Body of pancreas (tissue), 4 donors: ENCODE results near the gene USP40. TPM values are rescaled to one million over a fixed set of nuclear protein-coding genes. Genes with fewer than 3 reads are reported as not detected.

Experiments used
- ATAC-seq: fragments of 150-250 bp; one replicate; pipeline ENCODE4 v1.9.1; 2016
- DNase-seq, 4 donors: peaks; one replicate each; pipeline ENCODE4 v3.0.0-alpha.2; 2019
- H3K27ac ChIP-seq, 4 donors: fragments of 200-600 bp; sonication (generic); 1 replicate in 3 of 4; 2 replicates in 1 of 4; pipeline versions ENCODE4 v1.5.1 to v1.6.1; 2016 to 2019; ENCODE audit warnings: mild to moderate bottlenecking in 1 of 4, mixed read lengths in 1 of 4, moderate library complexity in 1 of 4
- H3K27me3 ChIP-seq, 2 donors: fragments of 200-600 bp; sonication (generic); one replicate each; pipeline ENCODE4 v1.6.0; 2016; ENCODE audit warnings: mild to moderate bottlenecking in 1 of 2
- H3K36me3 ChIP-seq, 2 donors: fragments of 200-600 bp; sonication (generic); replicated peaks in 1 of 2; 2 replicates each; pipeline ENCODE4 v1.5.1; 2016; ENCODE audit warnings: low read depth in 2 of 2; ENCODE audit not compliant: insufficient read depth in 1 of 2
- H3K4me1 ChIP-seq: fragments of 200-600 bp; sonication (generic); one replicate; pipeline ENCODE4 v1.6.0; 2016
- H3K4me3 ChIP-seq, 2 donors: fragments of 200-600 bp; sonication (generic); 1 replicate in 1 of 2; 2 replicates in 1 of 2; pipeline ENCODE4 v1.5.1; 2016 to 2019
- H3K9me3 ChIP-seq, 3 donors: fragments of 200-600 bp; sonication (generic); 1 replicate in 2 of 3; 2 replicates in 1 of 3; pipeline ENCODE4 v1.5.1; 2016
- CTCF ChIP-seq, 7 experiments: fragments of 450-650 bp in 4 of 7; fragments of 200-600 bp in 3 of 7; sonication (generic) in 3 of 7; IDR thresholded peaks; one replicate each; pipeline ENCODE4 v1.5.1; 2016 to 2019; ENCODE audit warnings: antibody characterized with exemption in 7 of 7
- POLR2A ChIP-seq, 3 donors: fragments of 450-650 bp; IDR thresholded peaks; one replicate each; pipeline ENCODE4 v1.6.1; 2016; ENCODE audit warnings: antibody characterized with exemption in 3 of 3, mild to moderate bottlenecking in 2 of 3
- WGBS, 2 donors: methylation state at CpG; one replicate each; pipeline ENCODE4 v1.1.5; 2017; 5-methylcytosine and 5-hydroxymethylcytosine counted together
- intact Hi-C: fragments of 100-400 bp; cut with DNase I; formaldehyde crosslinking; loops from one replicate; pipeline ENCODE4 v1.15.1; 2023
- total RNA-seq, 2 donors: library from RNA; depleted of rRNA; stranded (reverse); fragments of >200 nt; gene quantifications; one replicate each; pipeline ENCODE4 v1.1.0, GENCODE V29; 2016

USP40 gene
- total RNA-seq, 2 donors from 2014 or later = 34.9 to 38.9 TPM

DNA sequence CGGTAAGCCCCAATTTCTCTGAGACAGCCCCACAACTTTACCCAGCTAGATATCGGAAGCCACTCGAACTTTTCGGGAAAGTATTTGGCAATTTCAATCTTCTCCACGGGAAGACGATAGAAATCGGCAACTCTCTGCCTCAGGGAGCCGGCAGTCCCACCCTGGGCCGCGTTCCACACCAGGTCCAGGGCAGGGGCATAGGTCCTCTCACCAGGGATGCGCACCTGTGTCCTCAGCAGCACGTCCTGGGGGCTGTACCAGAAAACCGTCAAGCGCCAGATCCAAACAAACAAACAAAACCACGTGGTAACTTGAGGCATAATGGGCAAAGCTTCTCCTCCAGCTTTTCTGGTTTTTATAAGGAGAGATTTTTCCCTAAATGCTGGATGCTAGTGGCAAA lies 80.9 kb downstream of the USP40 start:
- 90 to 95% methylated on average over 15 of the region's 15 CpGs for WGBS, 2 donors
- ATAC-seq = no peak
- Histone ChIP-seq H3K9me3 (no peaks in the 10 kb centered on the region), H3K27me3 (no peaks in the 10 kb centered on the region), H3K27ac (no peak overlapping the region), H3K36me3 (peaks cover 0 to 11% of the 10 kb centered on the region in 2 donors), H3K4me1 (peaks cover 14% of the 10 kb centered on the region), H3K4me3 (no peak overlapping the region)
- intact Hi-C loops = no loop called here
- TF ChIP-seq POLR2A (IDR thresholded peaks at IDR 0.05) = no peak
- TF ChIP-seq CTCF (IDR thresholded peaks at IDR 0.05) = no peak
- no peak for DNase-seq

GRCh38 chr2:233482616-233483015 lies 84.0 kb downstream of the USP40 start:
- DNase-seq = no peak
- Histone ChIP-seq H3K36me3 (peaks cover 0 to 8% of the 10 kb centered on the region in 2 donors), H3K27me3 (no peaks in the 10 kb centered on the region), H3K4me1 (peaks cover 11% of the 10 kb centered on the region), H3K9me3 (no peaks in the 10 kb centered on the region), H3K4me3 (no peak overlapping the region), H3K27ac (no peak overlapping the region)
- WGBS, 2 donors = 90 to 96% methylated on average over 5 of the region's 5 CpGs
- no peak for TF ChIP-seq POLR2A (IDR thresholded peaks at IDR 0.05)
- intact Hi-C loops = no loop called here
- ATAC-seq = no peak

- no peak for ATAC-seq
- Histone ChIP-seq H3K4me3 (no peak overlapping the region), H3K4me1 (peaks cover 6% of the 10 kb centered on the region), H3K27ac (no peak overlapping the region), H3K9me3 (no peaks in the 10 kb centered on the region), H3K27me3 (no peaks in the 10 kb centered on the region), H3K36me3 (peaks cover 0 to 14% of the 10 kb centered on the region in 2 donors)
- intact Hi-C loops = no loop called here
- TF ChIP-seq POLR2A (IDR thresholded peaks at IDR 0.05) (no peak), CTCF (IDR thresholded peaks at IDR 0.05) (no peak)
- DNase-seq = no peak
- 80 to 86% methylated on average over 19 to 22 of the region's 22 CpGs for WGBS, 2 donors
Measured at GRCh38 chr2:233481368-233482142, 85.0 kb downstream of the USP40 start.

DNA sequence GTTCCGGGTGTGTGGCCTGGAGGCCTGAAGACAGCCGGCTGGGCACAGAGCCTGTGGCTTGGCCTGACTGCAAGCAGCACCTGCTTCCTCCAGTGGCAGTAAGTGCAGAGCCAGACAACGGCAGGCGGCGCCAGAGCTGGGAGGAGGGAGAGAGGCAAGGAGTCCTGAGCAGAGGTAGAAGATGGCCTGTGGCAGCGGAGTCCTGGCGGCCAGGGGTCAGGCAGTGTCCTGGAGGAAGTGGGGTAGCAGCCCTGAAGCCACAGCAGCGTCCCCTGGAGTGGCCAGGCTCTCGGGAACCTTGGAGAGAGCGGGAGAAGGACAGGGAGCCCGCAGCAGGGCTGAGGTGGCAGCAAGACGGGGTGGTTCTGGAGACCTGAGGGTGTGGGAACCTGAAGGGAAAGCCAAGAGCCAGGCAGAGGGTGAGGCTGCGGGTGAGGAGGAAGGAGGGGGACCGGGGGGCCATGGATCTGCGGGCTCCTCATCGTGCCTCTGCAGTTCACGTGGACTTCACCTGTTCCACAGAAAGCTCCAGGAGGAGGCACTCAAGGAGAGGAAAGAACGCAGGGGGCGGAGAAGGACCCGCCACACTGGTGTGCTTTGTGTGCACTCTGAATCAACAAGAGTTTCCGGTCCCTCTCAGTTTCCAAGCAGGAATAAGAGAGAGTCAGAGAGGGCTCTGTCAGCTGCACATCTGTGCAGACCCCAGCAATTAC lies 85.9 kb downstream of the USP40 start:
- no peak for TF ChIP-seq POLR2A (IDR thresholded peaks at IDR 0.05)
- no peak for TF ChIP-seq CTCF (IDR thresholded peaks at IDR 0.05)
- intact Hi-C loops = no loop called here
- H3K4me1 ChIP-seq = no peaks in the 10 kb centered on the region
- no peaks in the 10 kb centered on the region for H3K27me3 ChIP-seq
- 89 to 95% methylated on average over 20 to 21 of the region's 21 CpGs for WGBS, 2 donors
- no peak overlapping the region for H3K4me3 ChIP-seq
- H3K9me3 ChIP-seq = no peaks in the 10 kb centered on the region
- H3K36me3 ChIP-seq = peaks cover 0 to 15% of the 10 kb centered on the region in 2 donors
- ATAC-seq (no peak), DNase-seq (no peak)
- no peak overlapping the region for H3K27ac ChIP-seq

DNA sequence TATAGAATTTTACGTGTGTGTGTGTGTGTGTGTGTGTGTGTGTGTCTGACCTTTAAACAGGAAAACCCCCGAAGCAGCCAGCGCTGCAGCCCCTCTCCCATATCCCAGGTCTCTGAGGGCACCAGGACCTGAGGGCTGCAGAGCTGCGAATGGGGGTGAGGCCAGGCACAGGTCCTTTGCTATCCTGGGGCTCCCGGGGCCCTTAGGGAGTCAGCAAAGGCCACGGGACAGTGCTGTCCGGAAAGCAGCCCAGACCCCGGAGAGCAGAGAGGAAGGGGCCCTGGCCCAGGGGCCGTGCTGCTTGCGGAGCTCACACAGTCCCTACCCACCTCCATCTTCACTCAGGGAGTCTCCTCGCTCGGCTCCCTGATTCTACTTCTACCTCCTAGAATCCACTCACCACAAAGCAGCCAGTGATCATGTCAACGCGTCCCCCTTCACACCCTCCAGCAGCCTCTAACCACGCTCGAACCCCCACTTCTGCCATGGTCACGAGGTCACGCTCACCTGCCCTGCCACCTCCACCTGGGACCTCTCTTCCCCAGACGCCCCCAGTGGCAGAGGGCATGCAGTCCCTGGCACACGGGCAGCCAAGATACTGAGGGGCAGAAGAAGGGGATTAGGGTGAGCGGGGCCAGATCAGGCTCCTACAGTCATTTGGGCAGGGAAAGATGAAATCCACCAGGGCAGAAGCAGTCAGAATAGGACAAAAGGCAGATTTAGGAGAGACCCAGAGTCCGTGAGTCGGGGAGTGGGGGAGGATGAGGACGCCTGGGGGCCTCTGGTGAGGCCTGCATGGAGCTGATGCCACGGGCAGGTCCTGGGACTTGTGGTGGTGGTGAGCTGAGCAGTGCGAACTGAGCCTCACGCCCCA lies 86.7 kb downstream of the USP40 start:
- Histone ChIP-seq H3K4me1 (no peaks in the 10 kb centered on the region), H3K9me3 (no peaks in the 10 kb centered on the region), H3K27ac (no peak overlapping the region), H3K36me3 (peaks cover 0 to 15% of the 10 kb centered on the region in 2 donors), H3K27me3 (no peaks in the 10 kb centered on the region), H3K4me3 (no peak overlapping the region)
- ATAC-seq (no peak), DNase-seq (no peak)
- intact Hi-C loops = no loop called here
- WGBS, 2 donors = 91 to 92% methylated on average over 25 to 27 of the region's 27 CpGs
- TF ChIP-seq CTCF (IDR thresholded peaks at IDR 0.05) = no peak
- TF ChIP-seq POLR2A (IDR thresholded peaks at IDR 0.05) = no peak
